ENCODE measurements around the gene SRP54. TPM values are rescaled to one million over a fixed set of nuclear protein-coding genes. Genes with fewer than 3 reads are reported as not detected.
"Not testable (repeated sequence)": the region's sequence is repeated elsewhere in the genome, so short reads cannot be mapped to it uniquely, and the experiment has no call there.

Gene SRP54
- polyA plus RNA-seq, 1 experiment = 84.2 TPM

- POLR2A ChIA-PET = interaction anchor here (1.2 kb wide), 1 partner anchor 13 kb away, joined by 3 read pairs; the partner anchor contains the start of gene FAM177A1
- TF ChIP-seq CTCF (IDR thresholded peaks at IDR 0.05; ENCODE audit: low read depth, low read length) = no peak
- no peak for DNase-seq (ENCODE audit: low read depth, low spot score)
- Histone ChIP-seq H3K9me3 (ENCODE audit: control insufficient read depth, insufficient read depth, low read length) (peaks cover 10% of the 10 kb centered on the region), H3K27me3 (ENCODE audit: control insufficient read depth, insufficient read depth, low read length) (no peaks in the 10 kb centered on the region), H3K4me3 (ENCODE audit: low read depth, low read length) (no peak overlapping the region), H3K27ac (ENCODE audit: low read depth, low read length) (no peak overlapping the region)
- CTCF ChIA-PET = interaction anchor here (0.6 kb wide), 1 partner anchor 27 kb away, joined by 3 read pairs; no protein-coding TSS in a partner anchor
Measured at GRCh38 chr14:35032562-35032961, 49.8 kb downstream of the SRP54 start.

DNA sequence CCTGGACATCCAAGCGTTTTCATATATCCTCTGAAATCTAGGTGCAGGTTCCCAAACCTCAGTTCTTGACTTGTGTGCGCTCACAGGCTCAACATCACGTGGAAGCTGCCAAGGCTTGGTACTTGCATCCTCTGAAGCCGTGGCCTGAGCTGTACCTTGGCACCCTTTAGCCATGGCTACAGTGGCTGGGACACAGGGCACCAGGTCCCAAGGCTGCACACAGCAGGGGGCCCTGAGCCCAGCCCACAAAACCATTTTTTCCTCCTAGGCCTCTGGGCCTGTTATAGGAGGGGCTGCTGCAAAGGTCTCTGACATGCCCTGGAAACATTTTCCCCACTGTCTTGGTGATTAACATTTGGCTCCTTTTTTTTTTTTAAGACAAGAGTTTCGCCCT, 51.6 kb downstream of the SRP54 start:
- no peak overlapping the region for H3K27ac ChIP-seq (ENCODE audit: low read depth, low read length)
- ChIA-PET CTCF (no interaction called here), POLR2A (no interaction called here)
- peaks cover 10% of the 10 kb centered on the region for H3K9me3 ChIP-seq (ENCODE audit: control insufficient read depth, insufficient read depth, low read length)
- no peaks in the 10 kb centered on the region for H3K27me3 ChIP-seq (ENCODE audit: control insufficient read depth, insufficient read depth, low read length)
- no peak overlapping the region for H3K4me3 ChIP-seq (ENCODE audit: low read depth, low read length)
- TF ChIP-seq CTCF (IDR thresholded peaks at IDR 0.05; ENCODE audit: low read depth, low read length) = no peak
- no peak for DNase-seq (ENCODE audit: low read depth, low spot score)

DNA sequence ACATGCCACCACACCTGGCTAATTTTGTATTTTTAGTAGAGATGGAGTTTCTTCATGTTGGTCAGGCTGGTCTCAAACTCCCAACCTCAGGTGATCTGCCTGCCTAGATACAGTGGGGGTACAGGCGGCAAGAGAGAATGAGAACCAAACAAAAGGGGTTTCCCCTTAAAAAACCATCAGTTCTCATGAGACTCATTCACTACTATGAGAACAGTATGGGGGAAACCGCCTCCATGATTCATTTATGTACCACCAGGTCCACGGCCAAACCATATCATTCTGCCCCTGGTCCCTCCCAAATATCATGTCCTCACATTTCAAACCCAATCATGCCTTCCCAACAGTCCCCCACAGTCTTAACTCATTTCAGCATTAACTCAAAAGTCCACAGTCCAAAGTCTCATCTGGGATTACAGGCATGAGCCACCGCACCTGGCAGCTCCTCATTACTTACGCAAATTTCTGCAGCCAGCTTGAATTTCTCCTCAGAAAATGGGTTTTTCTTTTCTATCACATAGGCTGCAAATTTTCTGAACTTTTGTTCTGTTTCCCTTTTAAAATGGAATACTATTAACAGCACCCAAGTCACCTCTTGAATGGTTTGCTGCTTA, 52.3 kb downstream of the SRP54 start:
- DNase-seq (ENCODE audit: low read depth, low spot score); H3K4me3 ChIP-seq (ENCODE audit: low read depth, low read length); H3K27me3 ChIP-seq (ENCODE audit: control insufficient read depth, insufficient read depth, low read length); H3K9me3 ChIP-seq (ENCODE audit: control insufficient read depth, insufficient read depth, low read length); H3K27ac ChIP-seq (ENCODE audit: low read depth, low read length); CTCF ChIA-PET; POLR2A ChIA-PET: not testable (repeated sequence)

DNA sequence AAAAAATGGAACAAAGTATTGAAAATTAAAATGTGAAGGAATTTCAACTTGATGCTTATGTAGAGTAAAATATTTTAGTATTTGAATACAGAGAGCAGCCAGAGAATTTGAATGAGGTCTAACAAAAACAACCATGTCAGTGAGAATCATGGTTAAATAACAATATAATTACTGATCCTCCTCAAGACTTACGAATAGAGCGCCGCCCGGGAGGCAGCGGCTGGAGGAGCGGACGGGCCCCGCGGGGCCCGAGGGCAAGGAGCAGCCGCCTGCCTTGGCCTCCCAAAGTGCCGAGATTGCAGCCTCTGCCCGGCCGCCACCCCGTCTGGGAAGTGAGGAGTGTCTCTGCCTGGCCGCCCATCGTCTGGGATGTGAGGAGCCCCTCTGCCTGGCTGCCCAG, 55.5 kb downstream of the SRP54 start:
- CTCF ChIA-PET; H3K9me3 ChIP-seq (ENCODE audit: control insufficient read depth, insufficient read depth, low read length); DNase-seq (ENCODE audit: low read depth, low spot score); H3K27me3 ChIP-seq (ENCODE audit: control insufficient read depth, insufficient read depth, low read length); H3K4me3 ChIP-seq (ENCODE audit: low read depth, low read length); H3K27ac ChIP-seq (ENCODE audit: low read depth, low read length); POLR2A ChIA-PET: not testable (repeated sequence)

GRCh38 chr14:35042632-35043031, 59.8 kb downstream of the SRP54 start:
- TF ChIP-seq CTCF (IDR thresholded peaks at IDR 0.05; ENCODE audit: low read depth, low read length) = no peak
- Histone ChIP-seq H3K9me3 (ENCODE audit: control insufficient read depth, insufficient read depth, low read length) (no peaks in the 10 kb centered on the region), H3K27ac (ENCODE audit: low read depth, low read length) (no peak overlapping the region), H3K4me3 (ENCODE audit: low read depth, low read length) (no peak overlapping the region), H3K27me3 (ENCODE audit: control insufficient read depth, insufficient read depth, low read length) (no peaks in the 10 kb centered on the region)
- CTCF ChIA-PET = interaction anchor here (0.6 kb wide), 1 partner anchor 464 kb away, joined by 3 read pairs; no protein-coding TSS in a partner anchor
- DNase-seq (ENCODE audit: low read depth, low spot score) = no peak
- POLR2A ChIA-PET = interaction anchor here (0.6 to 1.0 kb wide), 4 partner anchors 8 to 228 kb away, joined by 3 to 7 read pairs (median 4); no protein-coding TSS in a partner anchor

DNA sequence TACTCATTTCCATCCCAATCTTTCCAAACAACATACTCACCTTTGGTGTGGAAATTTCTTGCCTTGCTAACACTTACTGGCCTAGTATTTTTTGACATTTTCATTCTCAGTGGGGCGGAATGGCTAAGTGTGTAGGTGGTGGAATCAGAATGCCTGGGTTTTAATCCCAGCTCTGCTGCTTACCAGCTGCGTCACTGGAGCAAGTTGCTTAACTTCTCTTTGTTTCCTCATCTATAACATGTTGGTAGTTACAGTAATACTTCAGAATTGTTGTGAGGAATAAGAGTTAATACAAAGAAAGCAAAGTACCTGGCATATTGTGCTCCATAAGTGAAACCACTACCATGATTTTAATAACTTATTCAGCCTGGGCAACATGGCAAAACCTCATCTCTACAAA, 60.3 kb downstream of the SRP54 start:
- Histone ChIP-seq H3K4me3 (ENCODE audit: low read depth, low read length) (no peak overlapping the region), H3K27ac (ENCODE audit: low read depth, low read length) (no peak overlapping the region), H3K9me3 (ENCODE audit: control insufficient read depth, insufficient read depth, low read length) (no peaks in the 10 kb centered on the region), H3K27me3 (ENCODE audit: control insufficient read depth, insufficient read depth, low read length) (no peaks in the 10 kb centered on the region)
- POLR2A ChIA-PET = interaction anchor here (0.6 to 0.7 kb wide), 2 partner anchors 34 to 59 kb away, joined by 3 to 7 read pairs; no protein-coding TSS in a partner anchor
- CTCF ChIA-PET = interaction anchor here (0.6 kb wide), 1 partner anchor 464 kb away, joined by 3 read pairs; no protein-coding TSS in a partner anchor
- no peak for DNase-seq (ENCODE audit: low read depth, low spot score)
- no peak for TF ChIP-seq CTCF (IDR thresholded peaks at IDR 0.05; ENCODE audit: low read depth, low read length)
